ENCODE results near the gene SPATA1.

GRCh38 chr1:84581648-84582047 lies 75.5 kb downstream of the SPATA1 start:
- TF ChIP-seq CTCF (IDR thresholded peaks at IDR 0.05; ENCODE audit: low read depth, low read length) (no peak), EZH2phosphoT487 (IDR thresholded peaks at IDR 0.05; ENCODE audit: low read depth) (no peak)
